Ovary (tissue), 3 donors: ENCODE results near the gene YAP1.

Experiments used
- EP300 ChIP-seq: sonication (generic); formaldehyde crosslinking; IDR thresholded peaks from one replicate; pipeline ENCODE4 v1.6.1; 2017; ENCODE audit warnings: antibody characterized with exemption
- POLR2A ChIP-seq: fragments of 450-650 bp; IDR thresholded peaks from one replicate; pipeline ENCODE4 v1.6.1; 2017; ENCODE audit warnings: antibody characterized with exemption, mild to moderate bottlenecking, moderate library complexity
- TF ChIP-seq, protein P1 (sequence below), 3 donors: fragments of 450-650 bp in 2 of 3; fragments of 200-600 bp in 1 of 3; IDR thresholded peaks; one replicate each; pipeline versions ENCODE4 v1.5.1 to v1.8.0; 2016 to 2022; ENCODE audit warnings: antibody characterized with exemption in 3 of 3, mild to moderate bottlenecking in 1 of 3
- donor health status: DM: no; HTN: no; CAD: no.

DNA sequence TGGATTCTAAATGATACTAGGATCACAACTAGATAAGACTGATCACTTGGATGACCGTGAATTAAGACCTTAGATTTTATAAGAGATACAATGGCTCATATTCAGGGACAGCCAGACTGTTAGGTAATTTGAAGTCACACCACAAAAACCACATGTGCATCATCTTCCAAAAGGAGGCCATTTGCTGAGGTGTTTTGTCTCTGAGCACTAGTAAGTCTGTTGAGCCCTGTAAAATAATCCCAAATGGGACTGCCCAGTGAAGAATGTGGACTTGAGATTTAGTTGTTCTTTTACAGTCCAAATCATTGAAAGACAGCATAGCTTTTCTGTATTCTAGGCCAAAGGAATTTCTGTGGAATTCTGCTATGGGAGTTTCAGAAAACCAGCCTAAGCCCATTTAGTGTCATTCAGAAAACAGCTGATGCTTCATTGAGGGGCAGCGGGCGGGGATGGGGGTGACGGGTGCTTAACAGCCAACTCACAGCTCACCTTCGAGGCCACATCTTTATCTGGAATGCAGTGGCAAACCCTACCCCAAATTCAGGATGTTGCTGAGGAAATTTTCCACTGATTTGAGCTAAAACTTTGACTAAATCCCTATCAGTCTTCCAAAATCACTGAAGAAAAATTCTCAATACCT, 127.0 kb downstream of the YAP1 start:
- no peak for TF ChIP-seq POLR2A
- TF ChIP-seq, protein P1, sequence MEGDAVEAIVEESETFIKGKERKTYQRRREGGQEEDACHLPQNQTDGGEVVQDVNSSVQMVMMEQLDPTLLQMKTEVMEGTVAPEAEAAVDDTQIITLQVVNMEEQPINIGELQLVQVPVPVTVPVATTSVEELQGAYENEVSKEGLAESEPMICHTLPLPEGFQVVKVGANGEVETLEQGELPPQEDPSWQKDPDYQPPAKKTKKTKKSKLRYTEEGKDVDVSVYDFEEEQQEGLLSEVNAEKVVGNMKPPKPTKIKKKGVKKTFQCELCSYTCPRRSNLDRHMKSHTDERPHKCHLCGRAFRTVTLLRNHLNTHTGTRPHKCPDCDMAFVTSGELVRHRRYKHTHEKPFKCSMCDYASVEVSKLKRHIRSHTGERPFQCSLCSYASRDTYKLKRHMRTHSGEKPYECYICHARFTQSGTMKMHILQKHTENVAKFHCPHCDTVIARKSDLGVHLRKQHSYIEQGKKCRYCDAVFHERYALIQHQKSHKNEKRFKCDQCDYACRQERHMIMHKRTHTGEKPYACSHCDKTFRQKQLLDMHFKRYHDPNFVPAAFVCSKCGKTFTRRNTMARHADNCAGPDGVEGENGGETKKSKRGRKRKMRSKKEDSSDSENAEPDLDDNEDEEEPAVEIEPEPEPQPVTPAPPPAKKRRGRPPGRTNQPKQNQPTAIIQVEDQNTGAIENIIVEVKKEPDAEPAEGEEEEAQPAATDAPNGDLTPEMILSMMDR (IDR thresholded peaks at IDR 0.05), result no peak
- no peak for TF ChIP-seq EP300
